ENCODE results near the gene CDK2AP2.
A peak's percentile ranks its signal among the peaks of the same experiment; 100 is the strongest.
"Not testable (repeated sequence)": the region's sequence is repeated elsewhere in the genome, so short reads cannot be mapped to it uniquely, and the experiment has no call there.

Gene CDK2AP2

DNA sequence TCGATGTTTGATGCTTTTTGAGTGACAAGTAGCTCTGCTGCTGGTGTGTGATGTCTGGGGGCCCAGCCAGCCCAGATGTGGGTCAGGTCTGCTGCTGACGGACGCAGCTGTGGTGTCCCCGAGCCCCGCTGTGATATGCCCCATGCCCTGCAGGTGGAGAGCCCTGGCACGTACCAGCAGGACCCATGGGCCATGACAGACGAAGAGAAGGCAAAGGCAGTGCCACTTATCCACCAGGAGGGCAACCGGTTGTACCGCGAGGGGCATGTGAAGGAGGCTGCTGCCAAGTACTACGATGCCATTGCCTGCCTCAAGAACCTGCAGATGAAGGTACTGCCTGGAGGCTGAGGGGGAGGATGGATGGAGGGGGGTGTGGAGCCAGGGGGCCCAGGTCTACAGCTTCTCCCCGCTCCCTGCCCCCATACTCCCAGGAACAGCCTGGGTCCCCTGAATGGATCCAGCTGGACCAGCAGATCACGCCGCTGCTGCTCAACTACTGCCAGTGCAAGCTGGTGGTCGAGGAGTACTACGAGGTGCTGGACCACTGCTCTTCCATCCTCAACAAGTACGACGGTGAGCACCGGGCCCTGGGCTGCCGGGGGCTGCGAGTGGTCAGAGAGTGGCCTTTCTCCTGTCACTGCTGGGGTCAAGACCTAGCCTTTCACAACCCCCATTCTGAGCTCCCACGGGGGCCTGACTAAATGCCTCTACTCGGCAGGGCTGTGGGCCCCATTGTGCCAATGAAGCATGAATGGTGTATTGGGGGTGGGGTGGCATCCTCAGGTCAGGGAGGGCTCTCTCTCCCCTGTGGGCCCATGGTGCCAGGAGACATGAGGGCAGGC, 17.9 kb downstream of the CDK2AP2 start:
- peak; percentile 54 for DNase-seq (ENCODE audit: low spot score)

DNA sequence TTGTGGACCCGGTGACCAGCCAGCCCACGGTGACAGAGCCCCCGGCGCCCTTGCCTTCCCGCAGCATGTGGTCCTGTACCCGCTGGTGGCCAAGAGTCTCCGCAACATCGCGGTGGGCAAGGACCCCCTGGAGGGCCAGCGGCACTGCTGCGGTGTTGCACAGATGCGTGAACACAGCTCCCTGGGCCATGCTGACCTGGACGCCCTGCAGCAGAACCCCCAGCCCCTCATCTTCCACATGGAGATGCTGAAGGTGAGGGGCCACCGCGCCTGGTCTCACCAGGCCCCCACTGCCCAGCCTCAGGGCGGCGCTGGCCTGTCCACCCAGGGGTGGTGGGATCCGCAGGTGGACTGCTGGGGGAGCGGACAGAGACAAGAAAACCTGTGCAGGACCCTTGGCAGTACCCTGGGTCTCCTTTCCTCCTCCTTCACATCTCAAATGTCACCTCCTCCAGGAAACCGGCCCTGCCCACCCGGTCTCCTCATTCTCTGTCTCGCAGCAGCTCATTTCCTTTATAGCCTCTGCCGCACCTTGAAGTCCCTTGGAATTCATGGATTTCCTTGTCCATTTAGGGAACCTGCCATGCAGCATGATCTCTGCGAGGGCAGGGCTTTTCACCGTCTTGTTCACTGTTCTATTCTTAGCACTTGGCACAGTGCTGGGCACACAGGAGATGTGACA, 18.6 kb downstream of the CDK2AP2 start:
- DNase-seq (ENCODE audit: low spot score), result peak; percentile 62

DNA sequence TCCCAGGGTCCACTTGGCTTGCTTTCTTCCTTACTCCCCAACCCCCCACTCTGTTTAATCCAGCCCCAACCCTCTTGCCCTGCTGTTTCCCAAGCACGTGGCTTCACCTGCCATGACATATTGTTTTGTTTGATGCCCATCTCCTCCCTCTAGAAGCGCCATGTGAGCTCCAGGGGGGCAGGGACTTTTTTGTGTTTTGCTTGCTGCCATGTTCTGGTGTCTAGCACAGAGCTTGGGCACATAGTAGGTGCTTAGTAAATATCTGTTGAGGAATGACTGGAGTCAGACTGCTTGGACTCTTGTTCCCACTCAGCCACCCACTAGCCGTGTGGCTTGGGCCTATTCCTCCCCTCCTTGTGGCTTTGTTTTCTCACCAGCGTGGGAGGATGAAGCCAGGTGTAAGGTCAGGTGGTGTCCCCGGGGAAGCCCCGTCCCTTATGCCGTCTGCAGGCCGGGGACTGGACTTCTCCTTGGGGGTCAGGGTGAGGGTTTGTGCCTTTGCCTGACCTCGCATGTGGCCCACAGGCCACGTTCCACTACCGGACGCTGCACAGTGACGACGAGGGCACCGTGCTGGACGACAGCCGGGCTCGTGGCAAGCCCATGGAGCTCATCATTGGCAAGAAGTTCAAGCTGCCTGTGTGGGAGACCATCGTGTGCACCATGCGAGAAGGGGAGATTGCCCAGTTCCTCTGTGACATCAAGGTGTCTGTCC, 21.3 kb downstream of the CDK2AP2 start:
- DNase-seq (ENCODE audit: low spot score), result no peak

DNA sequence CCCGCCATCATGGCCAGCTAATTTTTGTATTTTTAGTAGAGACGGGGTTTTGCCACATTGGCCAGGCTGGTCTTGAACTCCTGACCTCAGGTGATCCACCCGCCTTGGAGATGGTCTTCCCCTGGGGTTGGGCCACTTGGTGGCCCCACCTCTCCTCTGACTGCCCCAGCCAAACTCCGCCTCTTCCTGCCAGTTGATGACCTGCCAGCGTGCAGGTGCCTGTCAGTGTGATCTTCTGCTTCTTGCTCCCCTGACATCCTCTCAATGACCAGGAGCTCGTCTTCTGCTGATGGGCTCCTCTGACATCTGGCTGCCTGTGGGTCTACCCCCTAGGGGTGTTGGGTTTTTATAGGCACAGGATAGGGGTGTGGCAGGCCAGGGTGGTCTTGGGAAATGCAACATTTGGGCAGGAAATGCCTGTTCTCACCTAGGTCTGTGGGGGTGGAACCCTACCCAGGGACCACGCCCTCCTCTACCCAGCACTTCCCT, 22.0 kb downstream of the CDK2AP2 start:
- DNase-seq (ENCODE audit: low spot score), result not testable (repeated sequence)

DNA sequence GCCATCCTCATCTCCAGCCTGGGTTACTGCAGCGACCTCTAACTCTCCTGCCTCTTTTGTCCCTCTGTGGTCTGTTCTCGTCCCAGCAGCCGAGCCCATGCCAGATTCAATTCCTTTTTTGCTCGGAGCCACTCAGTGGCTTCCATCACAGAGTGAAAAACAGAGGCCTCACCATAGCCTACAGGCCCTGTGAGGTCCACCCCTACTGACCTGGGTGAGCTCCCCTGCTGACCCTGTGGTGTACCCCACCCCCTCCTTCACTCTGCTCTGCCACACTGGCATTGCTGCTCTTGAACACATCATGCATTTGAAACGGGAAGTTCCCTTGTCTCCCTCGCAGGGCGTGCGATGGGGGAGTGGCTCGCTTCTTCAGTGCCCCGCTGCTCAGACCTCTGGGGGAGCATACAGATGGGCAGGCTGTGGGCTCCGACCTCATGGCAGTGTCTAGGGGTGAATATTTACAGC, 23.1 kb downstream of the CDK2AP2 start:
- DNase-seq (ENCODE audit: low spot score), result no peak

DNA sequence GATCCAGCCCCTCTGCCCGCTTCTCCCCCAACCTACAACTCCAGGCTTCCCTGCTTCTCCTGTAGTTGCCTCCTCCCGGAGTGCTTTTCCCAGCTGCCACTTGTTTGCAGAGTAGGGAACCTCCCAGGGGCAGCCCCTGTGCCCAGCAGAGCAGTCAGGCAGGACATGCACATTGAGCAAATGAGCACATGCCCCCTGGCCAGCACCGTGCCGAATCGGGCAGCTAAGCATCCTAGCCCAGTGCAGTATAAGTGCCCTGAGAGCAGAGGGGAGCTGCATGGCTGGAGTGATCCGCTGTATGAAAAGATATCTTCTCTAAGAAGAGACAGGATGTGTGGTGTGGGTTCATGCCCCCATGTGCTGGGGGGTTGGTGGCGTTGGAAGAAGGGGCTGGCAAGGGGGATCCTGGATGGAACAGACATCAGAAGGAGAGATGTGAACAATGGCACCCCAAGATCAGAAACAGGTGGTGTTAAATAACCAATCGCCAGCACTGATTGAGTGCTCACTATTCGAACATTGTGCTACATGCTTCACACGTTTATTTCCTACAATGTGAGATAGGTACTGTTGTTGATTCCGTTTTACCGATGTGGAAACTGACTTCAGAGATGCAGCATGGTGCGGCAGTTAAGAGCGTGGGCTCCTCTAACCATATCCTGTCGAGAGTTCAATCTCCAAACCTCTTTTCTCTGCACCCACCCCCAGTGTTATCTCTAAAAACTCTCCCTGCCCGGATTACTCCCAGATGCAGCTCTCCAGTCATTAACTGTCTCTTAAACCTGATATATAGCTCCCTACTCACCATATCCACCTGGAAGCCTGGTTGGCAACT, 23.9 kb downstream of the CDK2AP2 start:
- DNase-seq (ENCODE audit: low spot score), result no peak

DNA sequence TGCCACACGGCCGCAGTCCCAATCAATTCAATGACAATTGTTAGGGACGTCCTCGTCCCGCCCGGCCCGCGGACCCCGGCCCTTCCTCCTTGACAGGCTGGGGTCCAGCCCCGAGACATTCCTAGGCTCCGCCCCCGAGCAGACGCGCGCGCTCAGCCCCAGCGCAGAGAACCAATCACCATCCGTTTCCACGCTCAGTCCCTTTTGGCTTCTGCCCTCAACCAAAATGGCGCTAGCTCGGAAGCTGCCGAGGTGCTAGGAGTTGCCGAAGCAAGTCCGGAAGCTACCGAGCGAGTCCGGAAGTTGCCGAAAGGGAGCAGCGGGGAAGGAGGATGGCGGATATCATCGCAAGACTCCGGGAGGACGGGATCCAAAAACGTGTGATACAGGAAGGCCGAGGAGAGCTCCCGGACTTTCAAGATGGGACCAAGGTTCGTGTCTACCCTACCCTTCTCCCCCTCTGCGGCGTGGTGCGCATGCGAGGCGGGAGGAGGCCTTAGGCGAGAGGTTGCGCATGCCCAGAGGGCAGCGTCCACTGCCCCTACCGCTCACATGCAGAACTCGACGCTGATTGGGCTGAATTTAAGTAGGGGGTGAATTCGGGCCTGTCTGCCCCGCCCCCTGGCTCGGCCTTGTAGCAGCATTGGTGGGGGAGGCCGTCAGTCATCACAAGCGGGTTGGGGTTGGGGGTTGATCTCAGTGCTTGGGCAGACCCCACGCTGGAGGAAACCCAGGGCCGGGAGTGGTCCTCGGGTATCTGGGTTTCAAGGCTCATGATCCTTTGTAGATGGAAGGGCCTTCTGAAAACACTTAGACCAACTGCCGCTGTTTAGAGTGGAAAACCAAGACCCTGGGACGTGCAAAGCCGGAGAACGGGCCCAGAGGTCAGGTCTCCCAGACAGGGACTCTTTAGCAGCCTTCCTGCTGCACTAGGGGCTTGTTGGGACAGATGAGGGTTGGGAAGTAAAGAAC, 24.8 kb downstream of the CDK2AP2 start, which contains the start of gene AIP:
Gene AIP (plus strand): TSS at position 200 of the 972 bp plus-strand sequence. CDS start 133 bp downstream, at position 333.
- peak; percentile 95 for DNase-seq (ENCODE audit: low spot score)

DNA sequence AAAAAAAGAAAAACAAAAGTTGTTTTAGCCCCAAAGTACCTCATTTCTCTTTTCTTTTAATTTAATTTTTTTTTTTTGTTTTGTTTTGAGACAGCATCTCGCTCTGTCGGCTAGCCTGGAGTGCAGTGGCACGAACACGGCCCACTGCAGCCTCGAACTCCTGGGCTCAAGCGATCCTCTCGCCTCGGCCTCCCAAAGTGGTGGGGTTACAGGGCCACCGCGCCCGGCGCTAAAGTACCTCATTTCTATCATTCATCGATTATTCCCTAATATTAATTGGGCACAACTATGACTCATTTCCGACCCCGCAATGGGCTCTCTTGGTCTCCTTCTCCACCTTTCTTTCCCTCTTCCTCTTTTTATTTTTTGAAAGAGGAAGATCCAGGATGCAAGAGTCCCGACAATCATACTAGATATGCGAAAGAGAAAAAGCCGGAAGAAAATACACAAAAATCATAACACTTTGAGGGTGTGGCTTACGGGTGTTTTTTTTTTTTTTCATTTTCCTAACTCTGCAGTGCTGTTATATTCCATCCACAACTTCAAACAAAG, 25.6 kb downstream of the CDK2AP2 start:
- no peak for DNase-seq (ENCODE audit: low spot score)

DNA sequence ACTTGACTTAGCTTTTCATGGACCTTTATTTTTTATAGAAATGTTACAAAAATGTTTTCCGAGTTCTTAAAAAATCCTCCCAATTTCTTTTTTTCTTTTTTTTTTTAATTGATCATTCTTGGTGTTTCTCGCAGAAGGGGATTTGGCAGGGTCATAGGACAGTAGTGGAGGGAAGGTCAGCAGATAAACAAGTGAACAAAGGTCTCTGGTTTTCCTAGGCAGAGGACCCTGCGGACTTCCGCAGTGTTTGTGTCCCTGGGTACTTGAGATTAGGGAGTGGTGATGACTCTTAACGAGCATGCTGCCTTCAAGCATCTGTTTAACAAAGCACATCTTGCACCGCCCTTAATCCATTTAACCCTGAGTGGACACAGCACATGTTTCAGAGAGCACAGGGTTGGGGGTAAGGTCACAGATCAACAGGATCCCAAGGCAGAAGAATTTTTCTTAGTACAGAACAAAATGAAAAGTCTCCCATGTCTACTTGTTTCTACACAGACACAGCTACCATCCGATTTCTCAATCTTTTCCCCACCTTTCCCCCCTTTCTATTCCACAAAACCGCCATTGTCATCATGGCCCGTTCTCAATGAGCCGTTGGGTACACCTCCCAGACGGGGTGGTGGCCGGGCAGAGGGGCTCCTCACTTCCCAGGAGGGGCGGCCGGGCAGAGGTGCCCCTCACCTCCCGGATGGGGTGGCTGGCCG, 30.5 kb downstream of the CDK2AP2 start:
- DNase-seq (ENCODE audit: low spot score), result not testable (repeated sequence)

DNA sequence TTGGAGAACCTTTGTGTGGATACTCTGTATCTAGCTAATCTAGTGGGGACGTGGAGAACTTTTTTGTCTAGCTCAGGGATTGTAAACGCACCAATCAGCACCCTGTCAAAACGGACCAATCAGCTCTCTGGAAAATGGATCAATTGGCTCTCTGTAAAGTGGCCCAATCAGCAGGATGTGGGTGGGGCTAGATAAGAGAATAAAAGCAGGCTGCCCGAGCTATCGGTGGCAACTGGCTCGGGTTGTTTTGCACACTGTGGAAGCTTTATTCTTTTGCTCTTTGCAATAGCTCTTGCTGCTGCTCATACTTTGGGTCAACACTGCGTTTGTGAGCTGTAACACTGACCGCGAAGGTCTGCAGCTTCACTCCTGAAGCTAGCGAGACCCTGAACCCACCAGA, 31.3 kb downstream of the CDK2AP2 start:
- not testable (repeated sequence) for DNase-seq (ENCODE audit: low spot score)

DNA sequence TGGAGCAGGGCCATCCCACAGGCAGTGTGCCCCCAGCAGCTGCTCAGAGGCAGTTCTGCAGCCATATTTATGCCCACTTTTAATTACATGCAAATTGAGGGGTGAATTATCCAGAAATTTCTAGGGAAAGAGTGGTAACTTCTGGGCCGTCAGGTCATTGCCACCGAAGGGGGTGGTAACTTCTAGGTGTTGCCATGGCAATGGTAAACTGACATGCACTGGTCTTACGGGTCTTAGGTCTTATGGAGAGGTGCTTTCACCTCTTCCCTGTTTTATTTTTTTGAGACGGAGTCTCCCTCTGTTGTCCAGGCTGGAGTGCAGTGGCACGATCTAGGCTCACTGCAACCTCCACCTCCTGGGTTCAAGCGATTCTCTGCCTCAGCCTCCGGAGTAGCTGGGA, 35.1 kb downstream of the CDK2AP2 start:
- DNase-seq (ENCODE audit: low spot score), result no peak

DNA sequence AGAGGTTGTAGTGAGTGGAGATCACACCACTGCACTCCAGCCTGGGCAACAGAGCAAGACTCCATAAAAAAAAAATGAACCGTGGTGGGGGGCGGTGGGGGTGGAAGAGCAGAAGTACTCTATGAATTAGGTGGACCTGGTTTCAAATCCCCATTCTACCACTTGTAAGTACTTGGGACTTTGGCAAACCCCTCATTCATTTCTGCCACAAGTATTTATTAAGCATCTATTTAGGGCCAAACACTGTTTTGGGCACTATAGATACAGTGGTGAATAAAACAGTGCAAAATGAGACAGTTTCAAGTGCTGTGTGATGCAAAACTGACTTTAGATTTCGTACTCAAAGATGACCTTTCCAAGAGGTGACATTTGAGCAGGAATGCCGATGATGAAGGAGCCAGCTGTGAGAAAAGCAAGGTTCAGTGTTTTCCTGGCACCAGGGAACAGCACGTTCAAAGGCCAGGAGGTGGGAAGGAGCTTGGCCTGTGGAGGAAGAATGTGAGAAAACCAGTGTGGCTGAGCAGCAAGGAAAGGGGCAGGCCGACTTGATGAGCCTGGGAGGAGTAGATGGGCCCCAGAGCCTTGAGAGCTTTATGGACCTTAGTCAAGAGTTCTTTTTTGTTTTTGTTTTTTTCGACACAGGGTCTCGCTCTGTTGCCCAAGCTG, 37.5 kb downstream of the CDK2AP2 start:
- DNase-seq (ENCODE audit: low spot score), result no peak

DNA sequence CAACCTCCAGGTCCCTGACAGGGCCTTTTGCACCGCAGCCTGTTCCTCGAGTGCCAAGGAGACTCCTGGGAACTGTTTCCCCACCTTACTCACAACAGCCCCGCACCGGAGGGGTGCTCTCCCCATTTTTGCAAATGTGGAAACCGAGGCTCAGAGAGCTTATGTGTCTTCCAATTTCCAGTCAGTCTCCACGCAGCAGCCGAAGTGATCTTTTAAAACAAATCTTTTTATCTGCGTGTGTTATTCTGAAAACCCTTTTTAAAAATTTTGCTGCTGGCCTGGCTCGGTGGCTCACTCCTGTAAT, 38.5 kb downstream of the CDK2AP2 start:
- no peak for DNase-seq (ENCODE audit: low spot score)

DNA sequence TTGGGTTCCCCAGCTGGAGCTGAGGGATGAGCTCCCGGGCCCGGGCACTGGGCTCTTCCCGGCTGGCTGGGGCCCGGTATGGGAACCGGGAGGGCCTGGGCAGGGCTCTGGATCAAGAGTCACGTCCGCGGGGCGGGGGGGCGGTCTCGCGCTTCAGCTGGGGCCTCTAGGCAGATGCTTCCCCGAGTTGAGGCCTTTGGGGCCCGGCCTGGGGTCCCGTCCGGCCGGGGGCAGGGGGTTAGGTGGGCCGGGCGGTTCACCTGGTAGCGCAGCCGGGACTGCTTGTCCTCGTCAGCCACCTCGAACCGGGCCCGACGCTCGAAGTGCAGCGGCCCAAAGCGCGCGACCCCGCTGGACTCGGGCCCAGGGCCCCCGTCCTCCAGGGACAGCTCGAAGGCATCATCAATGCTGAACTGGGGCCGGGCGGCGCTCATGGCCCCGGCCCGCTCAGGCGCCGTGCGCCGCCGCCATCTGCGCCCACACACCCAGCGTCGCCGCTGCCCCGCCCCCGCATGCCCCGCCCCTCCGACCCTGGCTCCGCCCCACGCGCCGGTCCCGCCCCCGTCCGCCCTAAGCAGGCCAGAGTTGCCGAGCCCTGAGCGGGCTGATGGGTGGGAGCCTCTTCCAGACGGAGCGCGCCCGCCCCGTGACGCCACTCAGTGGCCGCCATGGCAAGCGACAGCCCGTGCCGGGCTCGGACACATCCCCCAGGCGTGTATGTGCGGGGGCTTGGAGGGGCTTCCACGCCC, 39.0 kb downstream of the CDK2AP2 start, which contains the start of gene TMEM134:
Gene TMEM134 (minus strand): TSS at position 493 of the 749 bp plus-strand sequence. CDS start 59 bp downstream, at position 434.
- peak; percentile 97 for DNase-seq (ENCODE audit: low spot score)

DNA sequence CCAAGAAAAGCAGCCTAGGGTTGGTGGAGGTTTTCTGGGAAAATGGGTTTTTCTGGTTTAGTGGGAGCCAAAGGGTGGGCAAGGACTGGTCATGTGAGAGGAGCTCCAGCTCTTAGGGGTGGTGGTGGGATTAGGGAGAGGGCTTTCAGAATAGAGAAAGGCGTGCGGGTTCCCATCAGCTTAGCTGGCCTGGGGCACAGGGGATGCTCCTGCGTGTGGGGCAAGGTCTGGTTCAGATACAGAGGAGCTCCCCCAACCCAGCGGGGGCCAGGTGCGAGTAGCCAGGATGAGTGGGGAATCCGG, 39.6 kb downstream of the CDK2AP2 start:
- no peak for DNase-seq (ENCODE audit: low spot score)

DNA sequence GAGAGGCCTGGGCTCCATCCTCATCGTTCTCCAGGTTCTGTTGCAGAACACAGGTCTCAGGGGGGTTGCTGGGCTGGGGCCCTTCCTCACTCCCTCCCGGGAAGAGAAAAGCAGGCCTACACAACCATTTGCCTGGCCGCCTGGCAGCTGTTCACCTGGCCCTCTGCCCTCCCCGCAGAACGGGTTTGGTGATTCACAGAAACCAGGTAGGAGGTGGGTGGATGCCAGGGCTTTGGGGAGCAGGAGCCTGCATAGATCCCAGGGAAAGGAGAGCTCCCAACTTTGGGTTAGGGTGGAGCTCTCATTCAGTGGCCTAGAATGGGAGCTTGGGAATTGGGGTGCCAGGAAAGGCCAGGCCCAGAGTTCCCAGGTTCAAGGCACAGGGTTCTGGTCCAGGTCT, 39.9 kb downstream of the CDK2AP2 start:
- no peak for DNase-seq (ENCODE audit: low spot score)

DNA sequence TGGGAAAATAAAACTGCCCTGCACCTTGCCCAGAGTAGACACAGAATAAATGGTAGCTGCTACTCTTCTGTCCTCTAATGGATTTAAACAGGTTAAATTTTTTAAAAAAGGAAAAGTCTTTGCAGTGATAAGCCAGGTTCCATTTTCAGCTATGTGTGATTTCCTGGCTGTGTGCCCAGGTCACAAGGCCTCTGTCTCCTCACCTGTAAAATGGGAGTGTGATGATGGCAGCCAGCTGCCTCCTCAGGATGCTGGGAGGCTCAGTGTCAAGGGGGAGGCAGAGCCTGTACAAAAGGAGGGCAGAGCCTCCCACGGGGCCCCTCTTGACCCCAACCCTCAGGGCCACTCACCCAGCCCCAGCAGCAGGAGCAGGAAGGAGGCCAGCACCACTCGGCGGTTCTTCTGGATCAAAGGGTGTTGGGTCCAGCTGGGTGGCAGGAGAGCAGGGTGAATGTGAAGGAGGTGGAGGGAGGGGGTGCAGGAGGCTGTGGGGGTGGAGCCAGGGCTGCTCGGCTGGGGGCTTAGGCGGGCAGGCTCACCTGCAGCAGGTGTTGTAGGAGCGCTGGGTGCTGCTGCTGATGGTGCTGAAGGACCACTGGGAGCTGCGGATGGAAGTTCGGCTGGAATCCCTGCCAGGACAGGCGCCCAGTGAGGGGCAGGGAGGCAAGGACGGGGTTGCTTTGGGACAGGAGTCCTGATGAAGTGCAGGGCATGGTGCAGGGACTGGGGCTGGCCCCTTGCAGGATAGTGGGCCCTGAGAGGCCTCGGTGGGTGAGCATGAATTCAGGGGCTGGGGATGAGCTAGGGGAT, 40.8 kb downstream of the CDK2AP2 start:
- DNase-seq (ENCODE audit: low spot score), result no peak

Measured in left forelimb (tissue), 1 donor.